Retinal pigment epithelial cell (primary cell): Measurements from ENCODE around the gene ALKAL2.

ENCODE experiments used
- DNase-seq: peaks from one replicate; pipeline ENCODE4 v3.0.0-alpha.2; 2010; ENCODE audit warnings: low read depth
- H3K4me3 ChIP-seq: 2 replicates; pipeline ENCODE4 v1.5.1; 2011; ENCODE audit warnings: mild to moderate bottlenecking, low read length, control low read depth, moderate library complexity
- CTCF ChIP-seq: conservative IDR thresholded peaks from 2 replicates; pipeline ENCODE4 v1.5.1; 2011; ENCODE audit warnings: low read depth, low read length, control low read depth, inconsistent platforms

ALKAL2 gene

GRCh38 chr2:270861-271260 is 17.0 kb downstream of the ALKAL2 start:
- no peak overlapping the region for H3K4me3 ChIP-seq
- DNase-seq = no peak
- TF ChIP-seq CTCF = no peak

GRCh38 chr2:269356-270030 is 18.4 kb downstream of the ALKAL2 start:
- TF ChIP-seq CTCF = no peak
- DNase-seq = no peak
- H3K4me3 ChIP-seq = no peak overlapping the region

GRCh38 chr2:268323-268722 is 19.6 kb downstream of the ALKAL2 start:
- no peak for TF ChIP-seq CTCF
- DNase-seq = no peak

GRCh38 chr2:264493-265468 is 23.1 kb downstream of the ALKAL2 start, which contains the start of gene ACP1:
TSS of gene ACP1 (plus strand) at chr2:264947. CDS start at chr2:264965, 18 bp downstream.
- peak; percentile 65 for DNase-seq
- peak within 1 kb of the TSS; percentile 74 for H3K4me3 ChIP-seq
- TF ChIP-seq CTCF = no peak

More at GRCh38 chr2:268323-268722, 19.6 kb downstream of the ALKAL2 start:
- H3K4me3 ChIP-seq = no peak overlapping the region

- no peak for TF ChIP-seq CTCF
- peak within 1 kb of the TSS; percentile 74 for H3K4me3 ChIP-seq
- DNase-seq = no peak
Measured at GRCh38 chr2:263774-264492, 24.0 kb downstream of the ALKAL2 start, which contains the start of gene SH3YL1. TSS of gene SH3YL1 (minus strand) at chr2:264032. CDS start at chr2:263984, 48 bp downstream.

- no peak for DNase-seq
- H3K4me3 ChIP-seq = peak overlapping the region; percentile 74
Measured at GRCh38 chr2:263022-263738, 24.7 kb downstream of the ALKAL2 start.

More at GRCh38 chr2:263022-263738, 24.7 kb downstream of the ALKAL2 start:
- TF ChIP-seq CTCF = no peak
